GM19467 (cell line): ENCODE measurements around the gene PLCL2.

Experiments
- ATAC-seq: cut with Tn5 transposase; IDR thresholded peaks from one replicate; pipeline ENCODE4 v1.9.1; 2021; ENCODE audit warnings: mild to moderate bottlenecking, moderate library complexity; ENCODE audit not compliant: unreplicated experiment

Gene PLCL2

GRCh38 chr3:17065315-17065714 lies 180.6 kb downstream of the PLCL2 start:
- no peak for ATAC-seq

GRCh38 chr3:17065881-17066280 lies 181.1 kb downstream of the PLCL2 start:
- ATAC-seq: no peak

- no peak for ATAC-seq
These were observed 185.0 kb downstream of the PLCL2 start for GRCh38 chr3:17069754-17070153.

- no peak for ATAC-seq
These were observed 185.6 kb downstream of the PLCL2 start for GRCh38 chr3:17070161-17070959.

GRCh38 chr3:17074559-17074958 lies 189.8 kb downstream of the PLCL2 start:
- ATAC-seq: no peak

- no peak for ATAC-seq
These were observed 190.6 kb downstream of the PLCL2 start for GRCh38 chr3:17075358-17075757.

GRCh38 chr3:17075907-17076306 lies 191.2 kb downstream of the PLCL2 start:
- no peak for ATAC-seq

GRCh38 chr3:17076940-17077605 lies 192.3 kb downstream of the PLCL2 start:
- ATAC-seq: no peak

- ATAC-seq: no peak
These were observed 192.9 kb downstream of the PLCL2 start for GRCh38 chr3:17077606-17078005.

GRCh38 chr3:17078926-17079465 lies 194.2 kb downstream of the PLCL2 start:
- ATAC-seq: no peak

GRCh38 chr3:17079933-17080332 lies 195.2 kb downstream of the PLCL2 start:
- no peak for ATAC-seq

- ATAC-seq: no peak
These were observed 196.8 kb downstream of the PLCL2 start for GRCh38 chr3:17081520-17081919.

- ATAC-seq: no peak
These were observed 202.8 kb downstream of the PLCL2 start for GRCh38 chr3:17087509-17087908.

GRCh38 chr3:17088017-17088416 lies 203.3 kb downstream of the PLCL2 start:
- ATAC-seq: no peak

- no peak for ATAC-seq
These were observed 204.0 kb downstream of the PLCL2 start for GRCh38 chr3:17088602-17089313.

GRCh38 chr3:17089314-17089700 lies 204.6 kb downstream of the PLCL2 start:
- no peak for ATAC-seq

GRCh38 chr3:17090280-17090983 lies 205.7 kb downstream of the PLCL2 start:
- no peak for ATAC-seq

- no peak for ATAC-seq
These were observed 207.3 kb downstream of the PLCL2 start for GRCh38 chr3:17091910-17092582.

GRCh38 chr3:17092583-17092933 lies 207.8 kb downstream of the PLCL2 start:
- no peak for ATAC-seq

GRCh38 chr3:17094551-17094950 lies 209.8 kb downstream of the PLCL2 start:
- ATAC-seq: no peak
